Esophagus squamous epithelium (tissue), 5 donors: ENCODE results near the gene HPS6. TPM values are rescaled to one million over a fixed set of nuclear protein-coding genes. Genes with fewer than 3 reads are reported as not detected.

ENCODE experiments used
- DNase-seq: peaks from one replicate; lab custom pipeline; 2025; lab: John Stamatoyannopoulos, UW
- H3K27ac ChIP-seq, 4 donors: fragments of 200-600 bp; sonication (generic); one replicate each; pipeline ENCODE4 v1.5.1; 2016 to 2019; ENCODE audit warnings: mild to moderate bottlenecking in 1 of 4
- H3K27me3 ChIP-seq, 4 donors: fragments of 200-600 bp; sonication (generic); 1 replicate in 3 of 4; 2 replicates in 1 of 4; pipeline versions ENCODE4 v1.5.1 to v1.6.0; 2017 to 2021; ENCODE audit warnings: antibody characterized with exemption in 1 of 4
- H3K36me3 ChIP-seq, 3 donors: fragments of 200-600 bp; sonication (generic); one replicate each; pipeline ENCODE4 v1.5.1; 2016 to 2019
- H3K4me1 ChIP-seq, 3 donors: fragments of 200-600 bp; sonication (generic); one replicate each; pipeline ENCODE4 v1.5.1; 2017 to 2019
- H3K4me3 ChIP-seq, 4 donors: fragments of 200-600 bp; sonication (generic); 1 replicate in 3 of 4; 2 replicates in 1 of 4; pipeline ENCODE4 v1.5.1; 2016 to 2019; ENCODE audit warnings: mild to moderate bottlenecking in 2 of 4, moderate library complexity in 1 of 4
- H3K9me3 ChIP-seq, 3 donors: fragments of 200-600 bp; sonication (generic); one replicate each; pipeline ENCODE4 v1.5.1; 2016 to 2019
- CTCF ChIP-seq, 6 experiments: fragments of 450-650 bp in 4 of 6; fragments of 200-600 bp in 2 of 6; sonication (generic) in 2 of 6; IDR thresholded peaks; one replicate each; pipeline ENCODE4 v1.5.1; 2016 to 2019; ENCODE audit warnings: antibody characterized with exemption in 6 of 6, mild to moderate bottlenecking in 4 of 6, moderate library complexity in 4 of 6
- POLR2A ChIP-seq, 4 donors: fragments of 450-650 bp; IDR thresholded peaks; one replicate each; pipeline ENCODE4 v1.6.1; 2017; ENCODE audit warnings: antibody characterized with exemption in 4 of 4, mild to moderate bottlenecking in 4 of 4, moderate library complexity in 3 of 4
- WGBS, 2 donors: methylation state at CpG; one replicate each; pipeline ENCODE4 v1.1.5; 2018; 5-methylcytosine and 5-hydroxymethylcytosine counted together
- intact Hi-C: fragments of 100-400 bp; cut with DNase I; formaldehyde crosslinking; loops from one replicate; pipeline ENCODE4 v1.15.0; 2022
- small RNA-seq, 4 donors: library from RNA; depleted of rRNA; stranded (forward); fragments of <200 nt; gene quantifications; one replicate each; pipeline ENCODE3, GENCODE V24; 2016
- total RNA-seq, 4 donors: library from RNA; depleted of rRNA; stranded (reverse); fragments of >200 nt; gene quantifications; one replicate each; pipeline ENCODE4 v1.1.0, GENCODE V29; 2016
- donor health status: DM: yes; HTN: yes; CAD: no.

Gene HPS6
- total RNA-seq, 4 donors from 2014 or later: 22.7 to 29.4 (median 23.3) TPM

- WGBS, 2 donors: 64 to 75% methylated on average over 1 of the region's 1 CpG
- no peak for DNase-seq
- no peaks in the 10 kb centered on the region for H3K27me3 ChIP-seq
- H3K27ac ChIP-seq: peak overlapping the region; percentile 96 to 100 (median 98)
- no peaks in the 10 kb centered on the region for H3K9me3 ChIP-seq
- intact Hi-C loops: no loop called here
- TF ChIP-seq CTCF (IDR thresholded peaks at IDR 0.05): no peak
- TF ChIP-seq POLR2A (IDR thresholded peaks at IDR 0.05): no peak
- H3K4me3 ChIP-seq: peak overlapping the region in 2 of 4 donors; percentile 88 to 92
- H3K4me1 ChIP-seq: peaks cover 63 to 93% (median 72%) of the 10 kb centered on the region in 3 donors
- H3K36me3 ChIP-seq: peaks cover 0 to 4% (median 3%) of the 10 kb centered on the region in 3 donors
Observed at GRCh38 chr10:102116656-102117055, 51.5 kb downstream of the HPS6 start.

Small RNAs within 50 kb of the gene (small RNA-seq; reads per million reads assigned to genes)
- gene AL500527.1 (0 reads per million in 4 donors), gene AL500527.2 (0 reads per million in 4 donors)

Other genes with a start within 250 kb of the HPS6 start
- 100 to 1,000 TPM in 1 of 4 donors, 10 to 100 TPM in 3; 44.2 to 121 (median 60.7) TPM for gene OGA, start 246.9 kb upstream of the HPS6 start, total RNA-seq
- 1 to 10 TPM in 2 of 4 donors, not detected in 2; 1.2 to 1.5 TPM for gene KCNIP2, start 221.5 kb upstream of the HPS6 start, total RNA-seq
- gene ARMH3, start 9.2 kb upstream of the HPS6 start, total RNA-seq: 10 to 100 TPM; 13.3 to 17.2 (median 16.1) TPM
- 10 to 100 TPM; 26.2 to 54.0 (median 27.3) TPM for gene LDB1, start 55.0 kb downstream of the HPS6 start, total RNA-seq
- 10 to 100 TPM; 10.5 to 29.9 (median 27.2) TPM for gene PPRC1, start 67.7 kb downstream of the HPS6 start, total RNA-seq
- gene NOLC1, start 87.0 kb downstream of the HPS6 start, total RNA-seq: 10 to 100 TPM; 38.6 to 90.6 (median 83.4) TPM
- gene ELOVL3, start 160.9 kb downstream of the HPS6 start, total RNA-seq: not detected
- not detected for gene PITX3, start 176.2 kb downstream of the HPS6 start, total RNA-seq
- 10 to 100 TPM; 22.5 to 39.0 (median 28.6) TPM for gene GBF1, start 180.2 kb downstream of the HPS6 start, total RNA-seq